ENCODE measurements around the gene BCAM. TPM values are rescaled to one million over a fixed set of nuclear protein-coding genes. Genes with fewer than 3 reads are reported as not detected.
A peak's percentile ranks its signal among the peaks of the same experiment; 100 is the strongest.

The BCAM gene
- total and polyA plus RNA-seq, 2 donors (not counting 3 experiments of a cell fraction or from before 2014, with no cell fraction given) = 23.9 to 28.5 TPM

GRCh38 chr19:44848036-44848811, 39.3 kb downstream of the BCAM start:
- intact Hi-C loops (cut with micrococcal nuclease) (loop anchor here (1.0 to 5.0 kb wide), 5 partner anchors 8 to 261 kb away; no protein-coding TSS in a partner anchor), dilution Hi-C loops (cut with MboI; ENCODE audit: extremely low pct_ligation_motif_present, low sequenced_read_pairs) (no loop called here)
- DNase-seq (ENCODE audit: low read depth, low spot score) = peak; percentile 89
- CTCF ChIA-PET = interaction anchor here (0.7 to 1.9 kb wide), 11 partner anchors 8 to 277 kb away, joined by 3 to 13 read pairs (median 4); partner anchors contain the start of gene APOE
- peak overlapping the region; percentile 96 for H3K4me2 ChIP-seq (ENCODE audit: insufficient read depth, low read length)
- no TSS peak for BruUV-seq (replicated peaks)
- no peaks in the 10 kb centered on the region for H3K27me3 ChIP-seq (ENCODE audit: control insufficient read depth in 2 of 2, insufficient read depth in 2 of 2, low read length in 2 of 2)
- peak; percentile 96 for FAIRE-seq
- no peak overlapping the region for H2AFZ ChIP-seq (ENCODE audit: low read depth, low read length)
- peak overlapping the region; percentile 99 for H3K27ac ChIP-seq (ENCODE audit: insufficient read depth, low read depth, low read length)
- POLR2A ChIA-PET = interaction anchor here (0.6 to 1.5 kb wide), 3 partner anchors 8 to 42 kb away, joined by 3 to 6 read pairs (median 3); no protein-coding TSS in a partner anchor
- H4K20me1 ChIP-seq (replicated peaks; ENCODE audit: control insufficient read depth, extremely low read depth, insufficient read depth, low read length) = no peaks in the 10 kb centered on the region
- H3K36me3 ChIP-seq (ENCODE audit: control insufficient read depth in 2 of 2, extremely low read depth in 1 of 2, insufficient read depth in 2 of 2, low read length in 2 of 2) = peaks cover 0 to 4% of the 10 kb centered on the region in 2 experiments
- H3K9me3 ChIP-seq (replicated peaks; ENCODE audit: control insufficient read depth, insufficient read depth, low read length) = no peaks in the 10 kb centered on the region
- peak overlapping the region; percentile 96 for H3K9ac ChIP-seq (replicated peaks; ENCODE audit: extremely low read depth, insufficient read depth, low read length)
- no peaks in the 10 kb centered on the region for H3K9me1 ChIP-seq (replicated peaks; ENCODE audit: control insufficient read depth, extremely low read depth, insufficient read depth, low read length)
- peak overlapping the region; percentile 69 to 96 (median 83) for H3K4me3 ChIP-seq (replicated peaks in 1 of 3; ENCODE audit: insufficient read depth in 1 of 3, low read depth in 1 of 3, low read length in 3 of 3)
- peaks cover 38% of the 10 kb centered on the region for H3K4me1 ChIP-seq (ENCODE audit: control insufficient read depth, extremely low read depth, insufficient read depth, low read length)
- peaks cover 69% of the 10 kb centered on the region for H3K79me2 ChIP-seq (ENCODE audit: control insufficient read depth, insufficient read depth, low read length)
- no peak for TF ChIP-seq MYC (IDR thresholded peaks at IDR 0.05; ENCODE audit: low read depth, low read length)
- no peak for TF ChIP-seq EZH2 (IDR thresholded peaks at IDR 0.05; ENCODE audit: borderline replicate concordance, low read depth, low read length, severe bottlenecking)
- peak; percentile 86 for TF ChIP-seq GATA2 (IDR thresholded peaks at IDR 0.05; ENCODE audit: insufficient read depth, insufficient read length, low read depth, low read length)
- peak; percentile 29 for TF ChIP-seq MAX (IDR thresholded peaks at IDR 0.05; ENCODE audit: insufficient read depth, insufficient read length)
- TF ChIP-seq POLR2AphosphoS5 (IDR thresholded peaks at IDR 0.05; ENCODE audit: insufficient read depth, low read depth, low read length) = peak; percentile 57
- TF ChIP-seq JUN (IDR thresholded peaks at IDR 0.05; ENCODE audit: borderline replicate concordance, insufficient read depth, insufficient read length, low read depth) = peak; percentile 58
- peak in 1 of 2 donors; percentile 4 for TF ChIP-seq CTCF (IDR thresholded peaks at IDR 0.05; ENCODE audit: extremely low read depth in 1 of 2, insufficient read depth in 1 of 2, low read depth in 1 of 2, low read length in 2 of 2)
- peak; percentile 41 for TF ChIP-seq FOS (IDR thresholded peaks at IDR 0.05; ENCODE audit: borderline replicate concordance, insufficient read depth, low read length)
- peak; percentile 82 for TF ChIP-seq POLR2A (IDR thresholded peaks at IDR 0.05; ENCODE audit: low read depth, low read length)

All from endothelial cell of umbilical vein (primary cell).